CD14-positive monocyte (primary cell): Measurements from ENCODE around the gene FNDC11. TPM values are rescaled to one million over a fixed set of nuclear protein-coding genes. Genes with fewer than 3 reads are reported as not detected.

Source experiments
- DNase-seq, 3 donors: peaks; one replicate each; pipeline ENCODE4 v3.0.0-alpha.2; 2011 to 2022
- H2AFZ ChIP-seq: 2 replicates; pipeline ENCODE4 v1.6.0; 2012; ENCODE audit warnings: mild to moderate bottlenecking, low read depth, low read length, inconsistent platforms; ENCODE audit not compliant: insufficient read depth, poor library complexity, severe bottlenecking
- H3K27ac ChIP-seq, 2 donors: 1 replicate in 1 of 2; 2 replicates in 1 of 2; pipeline ENCODE4 v1.5.1; 2012 to 2013; ENCODE audit warnings: low read length in 2 of 2, control low read depth in 1 of 2, inconsistent platforms in 1 of 2, low read depth in 1 of 2, mild to moderate bottlenecking in 1 of 2
- H3K27me3 ChIP-seq, 2 donors: one replicate each; pipeline versions ENCODE4 v1.6.0 to v1.6.1; 2011 to 2013; ENCODE audit warnings: low read length in 2 of 2; ENCODE audit not compliant: control insufficient read depth in 2 of 2, insufficient read depth in 2 of 2
- H3K36me3 ChIP-seq, 2 donors: replicated peaks in 1 of 2; 1 replicate in 1 of 2; 2 replicates in 1 of 2; pipeline versions ENCODE4 v1.5.1 to v1.6.1; 2012 to 2013; ENCODE audit warnings: low read length in 2 of 2, control low read depth in 1 of 2, inconsistent platforms in 1 of 2, mild to moderate bottlenecking in 1 of 2; ENCODE audit not compliant: insufficient read depth in 2 of 2, control insufficient read depth in 1 of 2
- H3K4me1 ChIP-seq, 2 donors: 1 replicate in 1 of 2; 2 replicates in 1 of 2; pipeline versions ENCODE4 v1.5.1 to v1.6.1; 2012 to 2013; ENCODE audit warnings: low read length in 2 of 2, control low read depth in 1 of 2, inconsistent platforms in 1 of 2, mild to moderate bottlenecking in 1 of 2, moderate library complexity in 1 of 2; ENCODE audit not compliant: insufficient read depth in 2 of 2, control insufficient read depth in 1 of 2
- H3K4me2 ChIP-seq: replicated peaks from 2 replicates; pipeline ENCODE3; 2012; ENCODE audit warnings: low read length, moderate library complexity, mild to moderate bottlenecking; ENCODE audit not compliant: poor library complexity, severe bottlenecking; ENCODE audit errors: extremely low read depth
- H3K4me3 ChIP-seq, 3 experiments: fragments of 200-600 bp in 1 of 3; sonication (generic) in 1 of 3; replicated peaks in 1 of 3; 1 replicate in 2 of 3; 2 replicates in 1 of 3; pipeline ENCODE4 v1.5.1; 2011 to 2013; ENCODE audit warnings: low read length in 3 of 3, mild to moderate bottlenecking in 3 of 3, control low read depth in 2 of 3, low read depth in 2 of 3, inconsistent platforms in 1 of 3, moderate library complexity in 1 of 3
- H3K79me2 ChIP-seq: 2 replicates; pipeline ENCODE4 v1.6.0; 2012; ENCODE audit warnings: mild to moderate bottlenecking, control low read depth, inconsistent platforms, low read length, moderate library complexity; ENCODE audit not compliant: insufficient read depth
- H3K9ac ChIP-seq: 2 replicates; pipeline ENCODE4 v1.6.0; 2017; ENCODE audit warnings: low read length, mild to moderate bottlenecking; ENCODE audit not compliant: insufficient read depth, poor library complexity, severe bottlenecking
- H3K9me3 ChIP-seq, 2 donors: replicated peaks in 1 of 2; 1 replicate in 1 of 2; 2 replicates in 1 of 2; pipeline versions ENCODE4 v1.5.1 to v1.6.1; 2012 to 2013; ENCODE audit warnings: low read length in 2 of 2, control low read depth in 1 of 2; ENCODE audit not compliant: control insufficient read depth in 1 of 2, insufficient read depth in 1 of 2
- H4K20me1 ChIP-seq: 2 replicates; pipeline ENCODE4 v1.6.0; 2012; ENCODE audit warnings: mild to moderate bottlenecking, low read length, control low read depth, moderate library complexity; ENCODE audit not compliant: insufficient read depth
- H3K27ac Mint-ChIP-seq, 7 donors: one replicate each; pipeline ENCODE4 v1.8.0; 2020; ENCODE audit warnings: mild to moderate bottlenecking in 7 of 7, mixed read lengths in 7 of 7, moderate library complexity in 6 of 7, inconsistent platforms in 2 of 7
- H3K27me3 Mint-ChIP-seq, 3 donors: one replicate each; pipeline ENCODE4 v1.8.0; 2021 to 2022; ENCODE audit warnings: low read depth in 3 of 3, mild to moderate bottlenecking in 3 of 3, mixed read lengths in 3 of 3, moderate library complexity in 3 of 3, inconsistent platforms in 1 of 3
- H3K36me3 Mint-ChIP-seq, 2 donors: one replicate each; pipeline ENCODE4 v1.8.0; 2020; ENCODE audit warnings: mixed read lengths in 2 of 2, inconsistent platforms in 1 of 2, mild to moderate bottlenecking in 1 of 2
- H3K4me1 Mint-ChIP-seq: one replicate; pipeline ENCODE4 v1.8.0; 2020; ENCODE audit warnings: mild to moderate bottlenecking, mixed read lengths
- H3K4me3 Mint-ChIP-seq, 2 donors: one replicate each; pipeline ENCODE4 v1.8.0; 2020; ENCODE audit warnings: mild to moderate bottlenecking in 2 of 2, mixed read lengths in 2 of 2, moderate library complexity in 1 of 2
- H3K9me3 Mint-ChIP-seq, 7 donors: one replicate each; pipeline ENCODE4 v1.8.0; 2020 to 2022; ENCODE audit warnings: mixed read lengths in 7 of 7, mild to moderate bottlenecking in 6 of 7, moderate library complexity in 6 of 7, inconsistent platforms in 2 of 7
- CTCF ChIP-seq: fragments of 200-600 bp; IDR thresholded peaks from one replicate; pipeline ENCODE4 v1.8.0; 2022; ENCODE audit warnings: antibody characterized with exemption, mild to moderate bottlenecking
- WGBS: methylation state at CpG from one replicate; pipeline ENCODE4 v1.1.5; 2013; ENCODE audit warnings: missing lambda C conversion rate; ENCODE audit not compliant: insufficient coverage; 5-methylcytosine and 5-hydroxymethylcytosine counted together
- intact Hi-C, 2 donors: fragments of 100-400 bp; cut with micrococcal nuclease; formaldehyde crosslinking; loops; one replicate each; pipeline versions ENCODE4 v1.15.0 to v1.15.1; 2023
- polyA plus RNA-seq, 3 donors: library from polyadenylated mRNA; depleted of rRNA in 1 of 3; unstranded in 2 of 3; stranded (reverse) in 1 of 3; fragments of 300-500 nt in 2 of 3; fragments of >200 nt in 1 of 3; fragmentation: Illumina TruSeq in 2 of 3; gene quantifications; 1 replicate in 2 of 3; 2 replicates in 1 of 3; pipeline ENCODE4 v1.2.3, GENCODE V29; 2012 to 2021

FNDC11 gene
- polyA plus RNA-seq, 3 donors: 0.23 TPM; not detected in 2

- H3K4me1 Mint-ChIP-seq: peaks cover 6% of the 10 kb centered on the region
Observed at GRCh38 chr20:63542696-63543095, 11.3 kb upstream of the FNDC11 start.

GRCh38 chr20:63543131-63543530 is 10.8 kb upstream of the FNDC11 start:
- Histone ChIP-seq H3K79me2 (no peaks in the 10 kb centered on the region), H3K9me3 (no peaks in the 10 kb centered on the region), H3K9ac (no peak overlapping the region), H3K27ac (no peak overlapping the region), H3K4me3 (no peak overlapping the region), H3K36me3 (no peaks in the 10 kb centered on the region), H2AFZ (no peak overlapping the region), H4K20me1 (no peaks in the 10 kb centered on the region), H3K27me3 (peaks cover 0 to 44% of the 10 kb centered on the region in 2 donors), H3K4me1 (peaks cover 4 to 8% of the 10 kb centered on the region in 2 donors), H3K4me2 (no peak overlapping the region)
- peaks cover 4% of the 10 kb centered on the region for H3K4me1 Mint-ChIP-seq
- intact Hi-C loops: no loop called here
- H3K27ac Mint-ChIP-seq: no peak overlapping the region
- H3K36me3 Mint-ChIP-seq: no peaks in the 10 kb centered on the region
- 93% methylated on average over 10 of the region's 10 CpGs for WGBS
- DNase-seq: no peak
- H3K4me3 Mint-ChIP-seq: no peak overlapping the region
- H3K27me3 Mint-ChIP-seq: peaks cover 17 to 54% (median 20%) of the 10 kb centered on the region in 3 donors
- peaks cover 0 to 1% (median 0%) of the 10 kb centered on the region in 7 donors for H3K9me3 Mint-ChIP-seq
- no peak for TF ChIP-seq CTCF

More at GRCh38 chr20:63542696-63543095, 11.3 kb upstream of the FNDC11 start:
- no peak for DNase-seq
- Histone ChIP-seq H4K20me1 (no peaks in the 10 kb centered on the region), H3K4me1 (peaks cover 7 to 12% of the 10 kb centered on the region in 2 donors), H3K36me3 (no peaks in the 10 kb centered on the region), H3K79me2 (no peaks in the 10 kb centered on the region), H3K27me3 (peaks cover 0 to 42% of the 10 kb centered on the region in 2 donors), H3K9ac (no peak overlapping the region), H3K27ac (no peak overlapping the region), H3K9me3 (no peaks in the 10 kb centered on the region), H2AFZ (no peak overlapping the region), H3K4me2 (no peak overlapping the region), H3K4me3 (no peak overlapping the region)
- 90% methylated on average over 10 of the region's 10 CpGs for WGBS
- no peak overlapping the region for H3K27ac Mint-ChIP-seq
- H3K27me3 Mint-ChIP-seq: peaks cover 16 to 50% (median 17%) of the 10 kb centered on the region in 3 donors
- no peak overlapping the region for H3K4me3 Mint-ChIP-seq
- peaks cover 0 to 1% (median 0%) of the 10 kb centered on the region in 7 donors for H3K9me3 Mint-ChIP-seq
- intact Hi-C loops: no loop called here
- no peaks in the 10 kb centered on the region for H3K36me3 Mint-ChIP-seq
- no peak for TF ChIP-seq CTCF
